GM21576 (cell line): ENCODE results near the gene ACOXL.

Experiments used
- ATAC-seq: cut with Tn5 transposase; IDR thresholded peaks from one replicate; pipeline ENCODE4 v1.9.1; 2021; ENCODE audit warnings: mild to moderate bottlenecking, moderate library complexity; ENCODE audit not compliant: unreplicated experiment

The ACOXL gene

GRCh38 chr2:110751642-110752041 is 19.3 kb downstream of the ACOXL start:
- no peak for ATAC-seq

DNA sequence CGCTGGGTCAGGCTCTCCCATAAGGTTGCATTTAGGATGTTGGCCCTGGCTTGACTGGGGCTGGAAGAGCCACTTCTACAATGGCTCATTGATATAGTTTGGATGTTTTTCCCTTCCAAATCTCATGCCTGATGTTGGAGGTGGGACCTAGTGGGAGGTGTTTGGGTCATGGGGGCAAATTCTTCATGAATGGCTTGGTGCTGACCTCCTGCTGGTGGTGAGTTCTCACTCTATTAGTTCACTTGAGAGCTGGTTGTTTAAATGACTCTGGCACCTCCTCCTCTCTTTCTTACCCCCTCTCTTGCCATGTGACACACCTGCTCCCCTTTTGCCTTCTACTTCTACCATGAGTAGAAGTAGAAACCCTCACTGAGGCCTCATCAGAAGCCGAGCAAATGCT is 20.5 kb downstream of the ACOXL start:
- no peak for ATAC-seq

GRCh38 chr2:110755491-110756078 is 23.2 kb downstream of the ACOXL start:
- no peak for ATAC-seq

- no peak for ATAC-seq
Measured at GRCh38 chr2:110759411-110759810, 27.0 kb downstream of the ACOXL start.

DNA sequence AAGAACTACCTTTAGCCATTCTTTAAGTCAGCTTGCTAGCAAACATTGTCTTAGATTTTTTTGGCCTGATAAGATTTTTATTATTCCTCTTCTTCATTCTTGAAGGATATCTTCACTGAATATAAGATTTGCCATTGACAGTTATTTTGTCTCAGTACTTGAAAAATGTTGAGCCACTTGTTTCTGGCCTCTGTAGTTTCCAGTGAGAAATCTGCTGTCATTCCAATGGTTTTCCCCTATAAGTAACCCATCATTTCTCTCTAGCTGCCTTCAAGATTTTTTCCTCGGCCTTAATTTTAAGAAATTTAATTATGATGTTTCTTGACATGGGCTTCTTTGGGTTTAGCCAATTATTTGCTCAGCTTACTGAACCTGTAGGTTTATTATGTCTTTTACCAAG is 32.6 kb downstream of the ACOXL start:
- no peak for ATAC-seq

DNA sequence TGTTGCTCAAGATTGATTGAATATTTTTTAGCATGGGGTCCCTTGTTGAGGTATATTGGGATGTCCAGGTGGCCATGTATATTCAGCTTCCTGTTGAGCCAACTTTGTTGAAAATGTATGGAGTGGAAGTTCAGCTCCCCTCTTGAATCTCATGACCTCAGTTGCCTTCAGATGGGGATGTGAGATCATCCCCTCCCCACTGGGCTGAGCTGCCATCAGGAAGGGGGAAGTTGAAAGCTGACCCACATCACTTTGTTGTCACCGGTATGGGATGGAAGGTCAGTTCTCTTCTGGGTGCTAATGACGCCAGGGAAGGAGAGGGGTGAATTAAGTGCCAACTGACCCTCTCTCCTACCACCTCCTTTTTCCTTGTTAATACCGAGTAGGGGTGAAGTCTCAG is 33.9 kb downstream of the ACOXL start:
- no peak for ATAC-seq

GRCh38 chr2:110768591-110768990 is 36.2 kb downstream of the ACOXL start:
- no peak for ATAC-seq

GRCh38 chr2:110770404-110770958 is 38.1 kb downstream of the ACOXL start:
- no peak for ATAC-seq

DNA sequence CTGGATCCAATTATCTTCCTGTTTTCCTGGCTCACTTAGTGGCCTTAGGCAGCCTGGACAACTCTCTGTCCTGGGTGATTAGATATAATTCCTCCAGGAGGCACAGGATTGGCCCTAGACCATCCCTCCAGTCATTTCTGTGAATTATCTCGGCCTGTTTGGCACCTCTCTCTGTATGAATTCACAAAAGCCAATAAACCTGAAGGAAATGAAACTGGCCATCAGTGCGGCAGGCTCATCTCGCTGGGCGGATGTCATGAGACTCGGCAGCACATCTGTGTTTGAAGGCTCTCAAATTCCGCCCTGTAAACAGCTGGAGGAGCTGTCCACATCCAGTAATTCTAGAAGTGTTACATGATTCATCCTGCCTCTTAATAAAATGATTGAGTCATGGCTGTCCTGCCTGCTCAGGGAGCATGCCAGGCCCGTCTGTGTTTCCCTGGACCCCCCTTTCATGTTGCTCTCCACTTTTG is 38.6 kb downstream of the ACOXL start:
- ATAC-seq: no peak

- ATAC-seq: no peak
Measured at GRCh38 chr2:110771547-110772382, 39.4 kb downstream of the ACOXL start.

- ATAC-seq: no peak
Measured at GRCh38 chr2:110772383-110772755, 40.0 kb downstream of the ACOXL start.

DNA sequence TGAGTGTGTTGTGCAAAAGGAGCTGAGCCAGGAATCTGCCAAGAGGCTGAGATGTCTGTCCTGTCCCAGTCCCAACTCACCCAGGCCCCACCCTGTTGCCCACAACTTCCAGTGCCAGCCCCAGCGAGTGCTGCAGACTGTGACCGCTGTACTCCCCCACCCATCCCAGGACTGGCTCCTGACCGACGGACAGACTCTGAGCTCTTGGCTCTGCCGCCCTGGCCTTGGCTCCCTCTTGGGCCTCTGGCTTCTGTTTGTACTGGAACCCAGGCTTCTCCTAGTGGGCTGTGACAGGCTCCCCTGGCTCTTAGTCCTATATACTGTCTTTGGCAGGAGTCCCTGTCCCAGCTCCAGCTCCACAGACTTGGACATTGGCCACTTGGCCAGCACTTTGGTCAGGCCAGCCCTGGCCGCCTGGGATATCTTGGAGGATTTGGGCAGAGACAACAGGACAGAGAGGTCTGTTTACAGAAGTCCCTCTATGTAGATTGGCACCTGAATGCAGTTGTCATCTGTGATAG is 41.1 kb downstream of the ACOXL start:
- no peak for ATAC-seq

- ATAC-seq: no peak
Measured at GRCh38 chr2:110774701-110775100, 42.3 kb downstream of the ACOXL start.

DNA sequence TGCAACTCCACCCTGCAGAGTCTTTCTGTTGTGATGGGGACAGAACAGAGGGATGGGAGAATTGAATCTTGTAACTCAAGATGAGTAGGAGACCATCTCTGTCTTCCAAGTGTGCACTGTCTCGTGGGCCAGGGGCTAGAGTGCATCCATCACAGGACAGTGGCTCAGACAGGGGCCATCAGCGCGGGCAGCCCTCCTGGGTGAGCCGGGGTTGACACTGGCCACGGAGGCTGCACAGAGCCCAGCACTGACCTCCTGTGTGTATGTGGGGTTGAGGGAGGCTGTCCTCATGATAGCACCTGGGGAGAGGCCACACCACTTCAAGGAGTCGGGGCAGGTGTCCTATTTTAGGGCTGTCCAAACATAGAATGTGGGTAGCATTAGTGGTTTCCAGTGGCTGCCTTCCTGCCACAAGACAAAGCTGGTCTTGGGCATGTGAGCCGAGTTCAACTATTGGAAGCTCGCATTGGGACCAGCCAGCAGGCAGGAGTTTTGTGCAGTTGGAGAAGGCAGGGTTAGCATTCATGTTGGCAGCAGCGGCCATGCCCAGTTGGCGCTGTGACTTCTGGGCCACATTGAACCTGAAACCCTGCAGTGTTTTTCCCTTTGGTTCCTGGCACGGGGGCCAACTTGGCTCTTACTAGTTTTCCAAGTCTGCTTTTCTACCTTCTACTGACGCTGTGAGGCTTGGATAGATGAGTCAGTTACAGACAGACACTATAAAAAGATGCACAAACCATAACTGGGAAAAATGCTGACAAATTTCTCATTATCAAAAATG is 45.3 kb downstream of the ACOXL start:
- ATAC-seq: no peak

GRCh38 chr2:110780461-110780860 is 48.1 kb downstream of the ACOXL start:
- no peak for ATAC-seq

DNA sequence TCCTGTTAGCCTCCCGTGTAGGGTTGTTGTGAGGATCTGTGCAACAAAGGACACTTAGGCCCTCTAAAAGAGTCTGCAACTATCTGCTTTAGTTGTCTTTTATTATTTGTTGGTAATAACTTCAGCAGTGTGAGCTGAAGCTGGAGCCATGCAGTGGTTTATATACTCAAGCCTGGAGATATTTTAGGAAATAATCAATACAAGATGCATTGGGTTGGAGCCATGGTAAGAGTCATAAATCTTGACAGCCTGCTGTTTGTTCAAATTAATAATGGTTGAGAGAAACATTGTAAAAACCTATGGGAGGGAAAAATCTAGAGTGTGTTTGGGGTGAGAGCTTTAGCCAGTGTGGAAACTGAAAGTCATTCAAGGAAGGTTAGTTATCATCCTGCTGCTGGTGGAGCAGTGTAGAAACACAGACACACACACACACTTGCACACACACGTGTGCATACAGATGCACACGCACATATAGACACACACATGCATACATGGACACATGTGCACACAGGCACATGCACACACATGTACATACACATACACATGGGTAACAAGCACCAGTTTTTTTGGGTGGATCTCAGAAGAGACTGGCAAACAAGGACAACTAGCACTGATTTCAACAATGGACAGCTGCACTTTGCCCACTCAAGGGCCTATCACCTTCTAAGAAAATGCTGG is 51.0 kb downstream of the ACOXL start:
- ATAC-seq: no peak

GRCh38 chr2:110784047-110784631 is 51.8 kb downstream of the ACOXL start:
- ATAC-seq: no peak

DNA sequence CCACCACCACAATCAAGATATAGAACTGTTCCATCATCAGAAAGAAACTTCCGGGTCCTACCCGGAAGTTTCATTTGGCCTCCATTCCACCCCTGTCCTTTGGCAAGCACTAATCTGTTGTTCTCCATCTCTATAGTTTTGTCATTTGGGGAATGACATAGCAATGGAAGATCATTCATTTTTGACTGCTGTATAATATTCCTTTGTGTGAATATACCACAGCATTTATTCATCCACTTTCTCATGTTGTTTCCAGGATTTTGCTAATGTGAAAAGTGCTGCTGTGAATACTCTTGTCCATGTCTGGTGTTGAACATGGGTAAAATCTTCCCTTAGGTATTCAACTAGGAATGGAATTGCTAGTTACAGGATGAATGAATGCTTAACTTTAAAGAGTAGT is 53.1 kb downstream of the ACOXL start:
- no peak for ATAC-seq

DNA sequence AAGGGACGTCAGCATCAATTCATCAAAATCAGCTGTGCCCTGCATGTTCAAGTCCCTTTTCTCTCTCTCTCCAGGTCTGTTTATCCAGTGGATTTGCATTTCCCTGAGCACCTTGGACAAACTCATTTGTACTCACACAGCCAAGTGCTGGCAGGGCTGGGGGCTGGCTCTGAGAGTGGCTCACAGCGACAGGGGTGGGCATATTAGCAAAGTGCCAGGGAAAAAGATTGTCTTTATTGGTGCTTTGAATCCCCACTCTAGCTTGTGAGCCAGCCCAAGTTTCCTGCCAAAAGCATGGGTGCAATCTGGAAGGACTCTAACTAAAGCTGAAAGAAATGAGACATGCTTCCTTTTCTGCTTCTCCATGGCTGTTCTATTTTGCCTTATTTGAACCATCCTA is 56.6 kb downstream of the ACOXL start:
- no peak for ATAC-seq

GRCh38 chr2:110789706-110790105 is 57.3 kb downstream of the ACOXL start:
- no peak for ATAC-seq
